PC-9 (cell line): Measurements from ENCODE around the gene WIPF1.

Experiments
- CTCF ChIP-seq: fragments of 200-600 bp; sonication (generic); conservative IDR thresholded peaks from 2 replicates; pipeline ENCODE4 v1.6.1; 2017; ENCODE audit warnings: mixed run types, antibody characterized with exemption, mild to moderate bottlenecking, moderate library complexity
- EZH2 ChIP-seq: fragments of 200-600 bp; sonication (generic); IDR thresholded peaks from 2 replicates; pipeline ENCODE4 v1.8.0; 2017; ENCODE audit warnings: antibody characterized with exemption, low read depth

- TF ChIP-seq CTCF (no peak), EZH2 (no peak)
These were observed 52.4 kb downstream of the WIPF1 start for GRCh38 chr2:174545240-174545639.
